Mesodermal cell (in vitro differentiated cells): ENCODE results near the gene ARCN1.
"Not testable (repeated sequence)": the region's sequence is repeated elsewhere in the genome, so short reads cannot be mapped to it uniquely, and the experiment has no call there.

Source experiments
- H3K27ac ChIP-seq: 2 replicates; pipeline ENCODE4 v1.7.0; 2013; ENCODE audit warnings: mild to moderate bottlenecking, low read depth, low read length, moderate library complexity; ENCODE audit not compliant: severe bottlenecking
- H3K36me3 ChIP-seq: 2 replicates; pipeline ENCODE4 v1.7.1; 2013; ENCODE audit warnings: mild to moderate bottlenecking, low read length, moderate library complexity; ENCODE audit not compliant: control insufficient read depth, insufficient read depth
- H3K4me1 ChIP-seq: one replicate; pipeline ENCODE4 v1.7.1; 2013; ENCODE audit warnings: mild to moderate bottlenecking, low read length; ENCODE audit not compliant: insufficient read depth, control insufficient read depth, poor library complexity, severe bottlenecking
- H3K4me3 ChIP-seq: 2 replicates; pipeline ENCODE4 v1.7.0; 2013; ENCODE audit warnings: low read length, control low read depth, mild to moderate bottlenecking; ENCODE audit not compliant: insufficient read depth, poor library complexity, severe bottlenecking; ENCODE audit errors: extremely low read depth
- H3K9me3 ChIP-seq: 2 replicates; pipeline ENCODE4 v1.7.1; 2013; ENCODE audit warnings: mild to moderate bottlenecking, low read length, moderate library complexity; ENCODE audit not compliant: control insufficient read depth
- WGBS, 2 experiments: methylation state at CpG; one replicate each; pipeline ENCODE4 v1.1.5; 2013; ENCODE audit warnings: missing lambda C conversion rate in 2 of 2; ENCODE audit not compliant: insufficient coverage in 2 of 2; 5-methylcytosine and 5-hydroxymethylcytosine counted together

ARCN1 gene

DNA sequence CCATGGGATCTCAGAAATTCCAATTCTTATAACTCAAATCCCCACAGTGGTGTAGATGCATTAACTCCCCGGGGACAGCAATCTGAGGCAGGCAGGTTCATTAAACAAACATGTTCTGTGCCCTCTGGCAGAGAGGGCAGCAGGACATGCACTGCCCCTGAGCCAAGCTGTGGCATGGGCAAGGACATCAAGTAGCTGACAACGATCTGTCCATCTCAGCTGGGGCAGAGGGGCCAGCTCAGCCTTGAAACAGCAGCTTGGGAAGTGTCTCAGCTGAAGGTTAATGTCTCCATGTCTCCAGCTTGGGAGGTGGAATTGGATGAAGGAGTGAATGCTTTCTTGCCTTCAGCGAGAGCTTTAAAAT is 27.6 kb upstream of the ARCN1 start:
- Histone ChIP-seq H3K9me3 (no peaks in the 10 kb centered on the region), H3K4me1 (no peaks in the 10 kb centered on the region), H3K4me3 (no peak overlapping the region), H3K27ac (no peak overlapping the region), H3K36me3 (peaks cover 23% of the 10 kb centered on the region)
- WGBS, 2 experiments: 94 to 100% methylated on average over 2 of the region's 3 CpGs

GRCh38 chr11:118545533-118545932 is 26.7 kb upstream of the ARCN1 start:
- Histone ChIP-seq H3K4me1 (no peaks in the 10 kb centered on the region), H3K4me3 (no peak overlapping the region), H3K36me3 (peaks cover 23% of the 10 kb centered on the region), H3K27ac (no peak overlapping the region), H3K9me3 (no peaks in the 10 kb centered on the region)
- 95 to 100% methylated on average over 3 to 5 of the region's 5 CpGs for WGBS, 2 experiments

DNA sequence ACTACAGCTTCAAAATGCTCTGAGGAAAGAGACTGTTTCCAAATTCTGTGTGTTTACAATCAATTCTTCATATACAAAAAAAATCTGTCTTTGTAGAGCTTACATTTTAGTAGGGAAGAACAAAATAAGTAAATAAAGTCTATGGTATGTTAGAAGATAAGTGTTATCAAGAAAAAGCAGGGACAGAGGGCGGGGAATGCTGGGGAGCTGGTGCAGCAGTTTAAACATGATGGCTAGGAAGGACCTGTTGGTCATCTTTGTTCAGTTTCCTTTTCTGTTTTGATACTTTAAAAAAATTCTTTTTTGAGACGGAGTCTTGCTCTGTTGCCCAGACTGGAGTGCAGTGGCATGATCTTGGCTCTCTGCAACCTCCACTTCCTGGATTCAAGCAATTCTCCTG is 25.1 kb upstream of the ARCN1 start:
- no peaks in the 10 kb centered on the region for H3K9me3 ChIP-seq
- no peaks in the 10 kb centered on the region for H3K4me1 ChIP-seq
- H3K36me3 ChIP-seq: peaks cover 25% of the 10 kb centered on the region
- H3K27ac ChIP-seq: no peak overlapping the region
- H3K4me3 ChIP-seq: no peak overlapping the region
- WGBS, 2 experiments: 90 to 100% methylated on average over 2 of the region's 2 CpGs

DNA sequence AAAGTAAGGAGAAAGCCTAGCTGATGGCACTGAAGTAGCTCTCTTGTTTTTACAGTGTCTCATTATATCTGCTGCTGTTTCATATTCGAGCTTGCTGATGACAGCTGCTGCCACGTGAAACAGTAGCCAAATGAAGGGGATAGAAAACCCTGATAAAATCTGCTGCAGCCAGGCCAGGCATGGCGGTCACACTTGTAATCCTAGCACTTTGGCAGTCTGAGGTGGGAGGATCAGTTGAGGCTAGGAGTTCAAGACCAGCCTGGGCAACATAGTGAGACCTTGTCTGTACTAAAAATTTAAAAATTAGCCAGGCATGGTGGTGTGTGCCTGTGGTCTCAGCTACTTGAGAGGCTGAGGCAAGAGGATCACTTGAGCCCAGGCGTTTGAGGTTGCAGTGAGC is 19.9 kb upstream of the ARCN1 start:
- H3K36me3 ChIP-seq: peaks cover 37% of the 10 kb centered on the region
- 87 to 95% methylated on average over 4 of the region's 4 CpGs for WGBS, 2 experiments

DNA sequence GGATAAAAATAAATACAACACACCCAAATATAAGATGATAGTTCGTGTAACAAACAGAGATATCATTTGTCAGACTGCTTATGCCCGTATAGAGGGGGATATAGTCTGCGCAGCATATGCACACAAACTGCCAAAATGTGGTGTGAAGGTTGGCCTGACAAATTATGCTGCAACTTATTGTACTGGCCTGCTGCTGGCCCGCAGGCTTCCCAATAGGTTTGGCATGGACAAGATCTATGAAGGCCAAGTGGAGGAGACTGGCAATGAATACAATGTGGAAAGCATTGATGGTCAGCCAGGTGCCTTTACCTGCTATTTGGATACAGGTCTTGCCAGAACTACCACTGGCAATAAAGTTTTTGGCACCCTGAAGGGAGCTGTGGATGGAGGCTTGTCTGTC is 11.4 kb upstream of the ARCN1 start:
- H3K4me3 ChIP-seq: no peak overlapping the region
- no peaks in the 10 kb centered on the region for H3K4me1 ChIP-seq
- H3K36me3 ChIP-seq: peaks cover 25% of the 10 kb centered on the region
- H3K27ac ChIP-seq: no peak overlapping the region
- no peaks in the 10 kb centered on the region for H3K9me3 ChIP-seq
- WGBS, 2 experiments: 98 to 100% methylated on average over 2 to 3 of the region's 4 CpGs

More for the DNA sequence above, 19.9 kb upstream of the ARCN1 start:
- Histone ChIP-seq H3K4me1 (no peaks in the 10 kb centered on the region), H3K27ac (no peak overlapping the region), H3K4me3 (no peak overlapping the region), H3K9me3 (no peaks in the 10 kb centered on the region)

DNA sequence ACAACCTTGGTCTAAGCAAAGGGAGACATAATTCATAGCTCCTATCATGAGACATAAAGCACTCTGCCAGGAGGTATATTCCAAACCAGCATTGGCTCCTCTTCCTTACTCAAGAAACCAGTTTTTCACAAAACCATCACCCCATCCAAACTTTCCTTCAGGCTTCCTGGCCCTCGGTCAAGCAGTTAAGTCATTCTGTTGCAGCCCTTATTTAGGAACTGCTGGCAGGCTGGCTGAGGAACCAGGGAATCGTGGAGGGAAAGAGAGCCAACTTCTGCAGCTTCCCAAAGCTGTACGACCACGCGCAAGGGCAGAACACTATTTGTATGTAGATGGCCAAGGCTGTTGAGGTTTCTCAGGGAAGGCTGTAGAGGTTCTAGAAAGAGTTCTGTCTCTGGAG is 7.2 kb upstream of the ARCN1 start:
- no peak overlapping the region for H3K27ac ChIP-seq
- no peak overlapping the region for H3K4me3 ChIP-seq
- H3K4me1 ChIP-seq: no peaks in the 10 kb centered on the region
- 83 to 92% methylated on average over 1 to 4 of the region's 5 CpGs for WGBS, 2 experiments
- no peaks in the 10 kb centered on the region for H3K36me3 ChIP-seq
- no peaks in the 10 kb centered on the region for H3K9me3 ChIP-seq

- Histone ChIP-seq H3K36me3 (peaks cover 2% of the 10 kb centered on the region), H3K4me3 (no peak overlapping the region), H3K27ac (no peak overlapping the region), H3K4me1 (peaks cover 4% of the 10 kb centered on the region), H3K9me3 (no peaks in the 10 kb centered on the region)
- WGBS, 2 experiments: 80 to 92% methylated on average over 1 to 2 of the region's 2 CpGs
Measured at GRCh38 chr11:118569670-118570069, 2.5 kb upstream of the ARCN1 start.

GRCh38 chr11:118570787-118571186 is 1.4 kb upstream of the ARCN1 start:
- WGBS, 2 experiments: 100% methylated on average over 1 of the region's 1 CpG; no CpG with 5 or more reads in 1 of the 2 experiments
- H3K36me3 ChIP-seq: peaks cover 6% of the 10 kb centered on the region

GRCh38 chr11:118571701-118572060 is 528 bp upstream of the ARCN1 start:
- H3K27ac ChIP-seq, H3K9me3 ChIP-seq, H3K4me1 ChIP-seq: not testable (repeated sequence)
- H3K36me3 ChIP-seq: peaks cover 11% of the 10 kb centered on the region
- peak overlapping the region; percentile 99 for H3K4me3 ChIP-seq
- 70 to 86% methylated on average over 6 to 13 of the region's 15 CpGs for WGBS, 2 experiments

More at GRCh38 chr11:118570787-118571186, 1.4 kb upstream of the ARCN1 start:
- Histone ChIP-seq H3K27ac (no peak overlapping the region), H3K4me3 (no peak overlapping the region), H3K9me3 (no peaks in the 10 kb centered on the region), H3K4me1 (peaks cover 4% of the 10 kb centered on the region)

- Histone ChIP-seq H3K27ac (peak overlapping the region; percentile 99), H3K4me1 (peaks cover 4% of the 10 kb centered on the region), H3K9me3 (no peaks in the 10 kb centered on the region), H3K4me3 (peak overlapping the region; percentile 99), H3K36me3 (peaks cover 18% of the 10 kb centered on the region)
- WGBS, 2 experiments: 0 to 14% methylated on average over 7 of the region's 10 CpGs
Measured at GRCh38 chr11:118572981-118573550, 857 bp downstream of the ARCN1 start.

DNA sequence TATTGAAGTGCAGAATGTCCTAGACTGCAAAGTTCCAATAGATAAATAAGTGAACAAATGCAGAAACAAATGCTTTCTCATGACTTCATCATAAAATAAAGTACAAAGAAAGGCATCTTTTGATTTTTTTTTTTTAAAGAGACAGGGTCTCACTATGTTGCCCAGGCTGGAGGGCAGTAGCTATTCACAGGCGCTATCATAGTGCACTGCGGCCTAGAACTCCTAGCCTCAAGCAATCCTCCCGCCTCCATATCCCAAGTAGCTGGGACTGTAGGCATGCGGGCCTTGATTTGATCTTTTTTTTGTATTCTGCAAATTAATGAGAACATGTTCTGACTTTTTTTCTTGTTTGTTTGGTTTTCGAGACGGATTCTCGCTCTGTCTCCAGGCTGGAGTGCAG is 2.4 kb downstream of the ARCN1 start:
- Histone ChIP-seq H3K4me3 (peak overlapping the region; percentile 3), H3K27ac (peak overlapping the region; percentile 13), H3K9me3 (no peaks in the 10 kb centered on the region), H3K4me1 (peaks cover 4% of the 10 kb centered on the region), H3K36me3 (peaks cover 18% of the 10 kb centered on the region)
- WGBS, 2 experiments: 94 to 100% methylated on average over 4 to 5 of the region's 7 CpGs
